Camera-type eye (tissue), 1 donor: ENCODE measurements around the gene FNTB. TPM values are rescaled to one million over a fixed set of nuclear protein-coding genes. Genes with fewer than 3 reads are reported as not detected.

Experiments used
- total RNA-seq: library from RNA; depleted of rRNA; stranded (reverse); fragments of >200 nt; gene quantifications from one replicate; pipeline ENCODE4 v1.2.3, GENCODE V29; 2014

FNTB gene
- 14.3 TPM for total RNA-seq

GRCh38 chr14:64986648-64987437, at the start of gene FNTB:
Gene FNTB, plus strand, starts transcription at chr14:64986895. Its CDS starts 59 bp downstream, at chr14:64986954.

GRCh38 chr14:64942531-64943111, 44.1 kb upstream of the FNTB start, which contains the start of gene GPX2:
Gene GPX2, minus strand, starts transcription at chr14:64942745. Its CDS starts 19 bp downstream, at chr14:64942726.

GRCh38 chr14:64971943-64972791, 14.5 kb upstream of the FNTB start, which contains the start of gene RAB15:
Gene RAB15, minus strand, starts transcription at chr14:64972336. Its CDS starts 260 bp downstream, at chr14:64972076.

GRCh38 chr14:65102441-65103149, 115.9 kb downstream of the FNTB start, which contains the start of gene MAX:
Gene MAX, minus strand, starts transcription at chr14:65102517. Its CDS starts 178 bp downstream, at chr14:65102339.

Other genes starting within 250 kb of the FNTB start
- gene SPTB, start 107.0 kb upstream of the FNTB start, total RNA-seq: 25.2 TPM
- gene CHURC1, start 72.4 kb upstream of the FNTB start, total RNA-seq: 89.7 TPM
- gene GPX2, start 44.1 kb upstream of the FNTB start, total RNA-seq: 1.5 TPM
- 9.0 TPM for gene RAB15, start 14.6 kb upstream of the FNTB start, total RNA-seq
- 55.3 TPM for gene MAX, start 115.6 kb downstream of the FNTB start, total RNA-seq